WTC11 (cell line): Measurements from ENCODE around the gene LRMDA. TPM values are rescaled to one million over a fixed set of nuclear protein-coding genes. Genes with fewer than 3 reads are reported as not detected.
A peak's percentile ranks its signal among the peaks of the same experiment; 100 is the strongest.

Experiments
- ATAC-seq: fragments of 200-7000 bp; cut with Tn5 transposase; 2 replicates; pipeline ENCODE4 v1.10.0; 2021; ENCODE audit warnings: mild to moderate bottlenecking, moderate library complexity
- CTCF ChIA-PET: fragments of 300-600 bp; sonication (Branson Sonifier 250); formaldehyde crosslinking; loops from one replicate; lab custom pipeline; 2021; ENCODE audit warnings: antibody characterized with exemption; lab: Charles Lee
- POLR2A ChIA-PET: fragments of 350-600 bp; sonication (Branson Sonifier 250); formaldehyde crosslinking; loops from one replicate; lab custom pipeline; 2021; ENCODE audit warnings: antibody characterized with exemption; lab: Charles Lee
- DNase-seq: peaks from one replicate; pipeline ENCODE4 v3.0.0; 2021; ENCODE audit warnings: low spot score
- H3K27ac Mint-ChIP-seq: 2 replicates; pipeline ENCODE4 v1.8.0; 2021; ENCODE audit warnings: mixed read lengths
- H3K27me3 Mint-ChIP-seq: 2 replicates; pipeline ENCODE4 v1.8.0; 2021; ENCODE audit warnings: low read depth, mild to moderate bottlenecking, moderate library complexity, mixed read lengths
- H3K36me3 Mint-ChIP-seq: 2 replicates; pipeline ENCODE4 v1.8.0; 2021; ENCODE audit warnings: mixed read lengths
- H3K4me1 Mint-ChIP-seq: 2 replicates; pipeline ENCODE4 v1.8.0; 2022; ENCODE audit warnings: mixed read lengths
- H3K4me3 Mint-ChIP-seq: 2 replicates; pipeline ENCODE4 v1.8.0; 2021; ENCODE audit warnings: mild to moderate bottlenecking, moderate library complexity, mixed read lengths
- H3K9me3 Mint-ChIP-seq: 2 replicates; pipeline ENCODE4 v1.8.0; 2021; ENCODE audit warnings: mixed read lengths
- CDX4 ChIP-seq: fragments of 250-450 bp; sonication (Bioruptor Pico); IDR thresholded peaks from 2 replicates; pipeline ENCODE4 v1.9.0; 2021; ENCODE audit warnings: moderate library complexity, mild to moderate bottlenecking, inconsistent platforms, borderline replicate concordance
- CREB1 ChIP-seq: sonication (generic); formaldehyde crosslinking; IDR thresholded peaks from 2 replicates; pipeline ENCODE4 v1.8.0; 2023; ENCODE audit warnings: mild to moderate bottlenecking, missing genetic modification reagents
- EMX1 ChIP-seq: fragments of 250-450 bp; sonication (Bioruptor Pico); IDR thresholded peaks from 2 replicates; pipeline ENCODE4 v1.8.0; 2021; ENCODE audit warnings: mild to moderate bottlenecking
- FOXK1 ChIP-seq: sonication (generic); formaldehyde crosslinking; IDR thresholded peaks from 2 replicates; pipeline ENCODE4 v1.8.0; 2022; ENCODE audit warnings: mild to moderate bottlenecking, moderate library complexity, missing genetic modification reagents
- GTF2I ChIP-seq: fragments of 250-450 bp; sonication (Bioruptor Pico); conservative IDR thresholded peaks from 2 replicates; pipeline ENCODE4 v1.4.0; 2021; ENCODE audit warnings: mild to moderate bottlenecking
- IRF2 ChIP-seq: sonication (generic); formaldehyde crosslinking; IDR thresholded peaks from 2 replicates; pipeline ENCODE4 v1.8.0; 2022; ENCODE audit warnings: low read depth, missing genetic modification reagents, borderline replicate concordance
- JUN ChIP-seq: sonication (generic); formaldehyde crosslinking; IDR thresholded peaks from 2 replicates; pipeline ENCODE4 v1.8.0; 2023; ENCODE audit warnings: mild to moderate bottlenecking, missing genetic modification reagents
- MYBL2 ChIP-seq: sonication (generic); formaldehyde crosslinking; IDR thresholded peaks from 2 replicates; pipeline ENCODE4 v1.8.1; 2023; ENCODE audit warnings: mild to moderate bottlenecking, moderate library complexity, missing genetic modification reagents
- NFE2L1 ChIP-seq: sonication (generic); formaldehyde crosslinking; IDR thresholded peaks from 2 replicates; pipeline ENCODE4 v1.8.1; 2023; ENCODE audit warnings: missing genetic modification reagents
- NR3C1 ChIP-seq: sonication (generic); formaldehyde crosslinking; conservative IDR thresholded peaks from 2 replicates; pipeline ENCODE4 v1.8.1; 2023; ENCODE audit warnings: low read depth, mild to moderate bottlenecking, missing genetic modification reagents
- SP1 ChIP-seq: sonication (generic); formaldehyde crosslinking; conservative IDR thresholded peaks from 2 replicates; pipeline ENCODE4 v1.8.1; 2022; ENCODE audit warnings: missing genetic modification reagents
- TEAD1 ChIP-seq: sonication (generic); formaldehyde crosslinking; IDR thresholded peaks from 2 replicates; pipeline ENCODE4 v1.8.0; 2022; ENCODE audit warnings: mild to moderate bottlenecking, missing genetic modification reagents
- ZNF232 ChIP-seq: sonication (generic); formaldehyde crosslinking; IDR thresholded peaks from 2 replicates; pipeline ENCODE4 v1.8.0; 2022; ENCODE audit warnings: mild to moderate bottlenecking, missing genetic modification reagents
- ZNF263 ChIP-seq: sonication (generic); formaldehyde crosslinking; IDR thresholded peaks from 2 replicates; pipeline ENCODE4 v1.8.1; 2022; ENCODE audit warnings: low read depth, mild to moderate bottlenecking, moderate library complexity, missing genetic modification reagents
- ZNF416 ChIP-seq: fragments of 250-450 bp; sonication (Bioruptor Pico); IDR thresholded peaks from 2 replicates; pipeline ENCODE4 v1.9.0; 2021; ENCODE audit warnings: mild to moderate bottlenecking, inconsistent platforms
- ZNF423 ChIP-seq: fragments of 250-450 bp; sonication (Bioruptor Pico); IDR thresholded peaks from 2 replicates; pipeline ENCODE4 v2.1.2; 2022; ENCODE audit warnings: mild to moderate bottlenecking, moderate library complexity
- ZNF425 ChIP-seq: fragments of 250-450 bp; sonication (Bioruptor Pico); conservative IDR thresholded peaks from 2 replicates; pipeline ENCODE4 v1.9.0; 2021; ENCODE audit warnings: mild to moderate bottlenecking
- ZSCAN18 ChIP-seq: fragments of 250-450 bp; sonication (Bioruptor Pico); IDR thresholded peaks from 2 replicates; pipeline ENCODE4 v2.1.2; 2022; ENCODE audit warnings: mild to moderate bottlenecking, moderate library complexity
- total RNA-seq: library from RNA; stranded (reverse); gene quantifications from 3 replicates; pipeline ENCODE4 v1.2.3, GENCODE V29; 2021
- TF ChIP-seq, protein P1 (sequence below): sonication (generic); formaldehyde crosslinking; conservative IDR thresholded peaks from 2 replicates; pipeline ENCODE4 v1.8.1; 2023; ENCODE audit warnings: mild to moderate bottlenecking, low read depth, missing genetic modification reagents, moderate library complexity
- TF ChIP-seq, protein P2 (sequence below): sonication (generic); formaldehyde crosslinking; IDR thresholded peaks from 2 replicates; pipeline ENCODE4 v1.8.1; 2023; ENCODE audit warnings: mild to moderate bottlenecking, moderate library complexity, missing genetic modification reagents
- TF ChIP-seq, protein P3 (sequence below): sonication (generic); formaldehyde crosslinking; IDR thresholded peaks from 2 replicates; pipeline ENCODE4 v1.8.1; 2022; ENCODE audit warnings: low read depth, mild to moderate bottlenecking, moderate library complexity, missing genetic modification reagents, borderline replicate concordance
- TF ChIP-seq, protein P4 (sequence below): sonication (generic); formaldehyde crosslinking; IDR thresholded peaks from 2 replicates; pipeline ENCODE4 v1.8.1; 2023; ENCODE audit warnings: mild to moderate bottlenecking, missing genetic modification reagents

The LRMDA gene
- total RNA-seq, 1 experiment from 2014 or later = 0.92 TPM

GRCh38 chr10:76236356-76236755 is 804.9 kb downstream of the LRMDA start:
- Mint-ChIP-seq H3K4me3 (no peak overlapping the region), H3K27me3 (peaks cover 79% of the 10 kb centered on the region), H3K27ac (no peak overlapping the region), H3K9me3 (no peaks in the 10 kb centered on the region), H3K4me1 (peaks cover 38% of the 10 kb centered on the region), H3K36me3 (no peaks in the 10 kb centered on the region)
- no peak for TF ChIP-seq ZNF423
- no peak for TF ChIP-seq TEAD1 (CRISPR knock-in tag)
- TF ChIP-seq SP1 (CRISPR knock-in tag) = no peak
- no peak for TF ChIP-seq GTF2I
- TF ChIP-seq IRF2 (CRISPR knock-in tag) = no peak
- TF ChIP-seq, protein P1, sequence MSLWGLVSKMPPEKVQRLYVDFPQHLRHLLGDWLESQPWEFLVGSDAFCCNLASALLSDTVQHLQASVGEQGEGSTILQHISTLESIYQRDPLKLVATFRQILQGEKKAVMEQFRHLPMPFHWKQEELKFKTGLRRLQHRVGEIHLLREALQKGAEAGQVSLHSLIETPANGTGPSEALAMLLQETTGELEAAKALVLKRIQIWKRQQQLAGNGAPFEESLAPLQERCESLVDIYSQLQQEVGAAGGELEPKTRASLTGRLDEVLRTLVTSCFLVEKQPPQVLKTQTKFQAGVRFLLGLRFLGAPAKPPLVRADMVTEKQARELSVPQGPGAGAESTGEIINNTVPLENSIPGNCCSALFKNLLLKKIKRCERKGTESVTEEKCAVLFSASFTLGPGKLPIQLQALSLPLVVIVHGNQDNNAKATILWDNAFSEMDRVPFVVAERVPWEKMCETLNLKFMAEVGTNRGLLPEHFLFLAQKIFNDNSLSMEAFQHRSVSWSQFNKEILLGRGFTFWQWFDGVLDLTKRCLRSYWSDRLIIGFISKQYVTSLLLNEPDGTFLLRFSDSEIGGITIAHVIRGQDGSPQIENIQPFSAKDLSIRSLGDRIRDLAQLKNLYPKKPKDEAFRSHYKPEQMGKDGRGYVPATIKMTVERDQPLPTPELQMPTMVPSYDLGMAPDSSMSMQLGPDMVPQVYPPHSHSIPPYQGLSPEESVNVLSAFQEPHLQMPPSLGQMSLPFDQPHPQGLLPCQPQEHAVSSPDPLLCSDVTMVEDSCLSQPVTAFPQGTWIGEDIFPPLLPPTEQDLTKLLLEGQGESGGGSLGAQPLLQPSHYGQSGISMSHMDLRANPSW (CRISPR knock-in tag) = no peak
- no peak for TF ChIP-seq NR3C1 (CRISPR knock-in tag)
- TF ChIP-seq JUN (CRISPR knock-in tag) = no peak
- no peak for TF ChIP-seq FOXK1
- TF ChIP-seq ZSCAN18 (CRISPR knock-in tag) = no peak
- TF ChIP-seq CDX4 (CRISPR knock-in tag) = no peak
- no peak for TF ChIP-seq NFE2L1
- no peak for TF ChIP-seq ZNF263 (CRISPR knock-in tag)
- no peak for TF ChIP-seq CREB1 (CRISPR knock-in tag)
- no peak for DNase-seq
- ATAC-seq = peak; percentile 38; the same call in 1 of the 2 replicates
- ChIA-PET POLR2A (no interaction called here), CTCF (interaction anchor here (1.3 kb wide), 1 partner anchor 67 kb away, joined by 3 read pairs; no protein-coding TSS in a partner anchor)

DNA sequence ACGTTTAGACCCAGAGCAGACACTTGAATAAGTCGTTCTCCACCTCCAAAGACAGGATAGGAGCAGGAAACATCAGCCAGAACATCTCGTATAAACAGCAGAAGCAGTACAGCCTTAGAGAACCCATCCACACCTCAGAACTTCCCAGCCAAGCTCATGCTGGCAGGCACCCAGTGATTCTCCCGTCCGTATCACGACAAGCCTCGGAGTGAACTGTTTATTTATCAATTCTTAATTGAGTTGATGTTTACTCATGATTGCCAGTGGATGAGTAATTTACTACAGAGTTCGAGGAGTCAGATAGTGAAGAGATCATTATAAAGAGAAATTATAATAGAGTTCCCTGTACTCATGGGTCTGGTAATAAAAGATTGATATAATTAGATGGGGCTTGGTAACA is 811.5 kb downstream of the LRMDA start:
- H3K4me3 Mint-ChIP-seq = no peak overlapping the region
- H3K9me3 Mint-ChIP-seq = no peaks in the 10 kb centered on the region
- H3K36me3 Mint-ChIP-seq = no peaks in the 10 kb centered on the region
- DNase-seq (no peak), ATAC-seq (no peak)
- POLR2A ChIA-PET = no interaction called here
- no peak overlapping the region for H3K27ac Mint-ChIP-seq
- H3K4me1 Mint-ChIP-seq = peaks cover 2% of the 10 kb centered on the region
- CTCF ChIA-PET = no interaction called here
- H3K27me3 Mint-ChIP-seq = peaks cover 43% of the 10 kb centered on the region
- TF ChIP-seq, protein P2, sequence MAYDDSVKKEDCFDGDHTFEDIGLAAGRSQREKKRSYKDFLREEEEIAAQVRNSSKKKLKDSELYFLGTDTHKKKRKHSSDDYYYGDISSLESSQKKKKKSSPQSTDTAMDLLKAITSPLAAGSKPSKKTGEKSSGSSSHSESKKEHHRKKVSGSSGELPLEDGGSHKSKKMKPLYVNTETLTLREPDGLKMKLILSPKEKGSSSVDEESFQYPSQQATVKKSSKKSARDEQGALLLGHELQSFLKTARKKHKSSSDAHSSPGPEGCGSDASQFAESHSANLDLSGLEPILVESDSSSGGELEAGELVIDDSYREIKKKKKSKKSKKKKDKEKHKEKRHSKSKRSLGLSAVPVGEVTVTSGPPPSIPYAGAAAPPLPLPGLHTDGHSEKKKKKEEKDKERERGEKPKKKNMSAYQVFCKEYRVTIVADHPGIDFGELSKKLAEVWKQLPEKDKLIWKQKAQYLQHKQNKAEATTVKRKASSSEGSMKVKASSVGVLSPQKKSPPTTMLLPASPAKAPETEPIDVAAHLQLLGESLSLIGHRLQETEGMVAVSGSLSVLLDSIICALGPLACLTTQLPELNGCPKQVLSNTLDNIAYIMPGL = no peak
- TF ChIP-seq EMX1 (CRISPR knock-in tag) (no peak), ZNF425 (no peak), MYBL2 (no peak), ZNF232 (CRISPR knock-in tag) (no peak), ZNF416 (no peak), FOXK1 (no peak), GTF2I (no peak), JUN (CRISPR knock-in tag) (no peak)
- TF ChIP-seq, protein P3, sequence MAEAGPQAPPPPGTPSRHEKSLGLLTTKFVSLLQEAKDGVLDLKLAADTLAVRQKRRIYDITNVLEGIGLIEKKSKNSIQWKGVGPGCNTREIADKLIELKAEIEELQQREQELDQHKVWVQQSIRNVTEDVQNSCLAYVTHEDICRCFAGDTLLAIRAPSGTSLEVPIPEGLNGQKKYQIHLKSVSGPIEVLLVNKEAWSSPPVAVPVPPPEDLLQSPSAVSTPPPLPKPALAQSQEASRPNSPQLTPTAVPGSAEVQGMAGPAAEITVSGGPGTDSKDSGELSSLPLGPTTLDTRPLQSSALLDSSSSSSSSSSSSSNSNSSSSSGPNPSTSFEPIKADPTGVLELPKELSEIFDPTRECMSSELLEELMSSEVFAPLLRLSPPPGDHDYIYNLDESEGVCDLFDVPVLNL = no peak
- TF ChIP-seq, protein P4, sequence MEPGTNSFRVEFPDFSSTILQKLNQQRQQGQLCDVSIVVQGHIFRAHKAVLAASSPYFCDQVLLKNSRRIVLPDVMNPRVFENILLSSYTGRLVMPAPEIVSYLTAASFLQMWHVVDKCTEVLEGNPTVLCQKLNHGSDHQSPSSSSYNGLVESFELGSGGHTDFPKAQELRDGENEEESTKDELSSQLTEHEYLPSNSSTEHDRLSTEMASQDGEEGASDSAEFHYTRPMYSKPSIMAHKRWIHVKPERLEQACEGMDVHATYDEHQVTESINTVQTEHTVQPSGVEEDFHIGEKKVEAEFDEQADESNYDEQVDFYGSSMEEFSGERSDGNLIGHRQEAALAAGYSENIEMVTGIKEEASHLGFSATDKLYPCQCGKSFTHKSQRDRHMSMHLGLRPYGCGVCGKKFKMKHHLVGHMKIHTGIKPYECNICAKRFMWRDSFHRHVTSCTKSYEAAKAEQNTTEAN (CRISPR knock-in tag) = no peak
